ENCODE data around the gene PAQR9. TPM values are rescaled to one million over a fixed set of nuclear protein-coding genes. Genes with fewer than 3 reads are reported as not detected.

PAQR9 gene
- total RNA-seq, 4 donors from 2014 or later, result not detected

GRCh38 chr3:142983318-142983717, 19.8 kb upstream of the PAQR9 start:
- TF ChIP-seq POLR2A (IDR thresholded peaks at IDR 0.05) (no peak), CTCF (IDR thresholded peaks at IDR 0.05) (no peak)
- Histone ChIP-seq H3K9me3 (no peaks in the 10 kb centered on the region), H3K27ac (no peak overlapping the region), H3K4me1 (peaks cover 0 to 11% (median 0%) of the 10 kb centered on the region in 3 donors), H3K4me3 (no peak overlapping the region), H3K36me3 (no peaks in the 10 kb centered on the region), H3K27me3 (peaks cover 0 to 18% (median 0%) of the 10 kb centered on the region in 4 donors)
- DNase-seq, result no peak
- 66 to 76% methylated on average over 2 of the region's 2 CpGs for WGBS, 2 donors
- intact Hi-C loops (cut with DNase I), result no loop called here

- no peak overlapping the region for H3K27ac ChIP-seq
- H3K27me3 ChIP-seq, result peaks cover 0 to 18% (median 0%) of the 10 kb centered on the region in 4 donors
- DNase-seq, result no peak
- TF ChIP-seq CTCF (IDR thresholded peaks at IDR 0.05), result no peak
- TF ChIP-seq POLR2A (IDR thresholded peaks at IDR 0.05), result no peak
- H3K4me3 ChIP-seq, result no peak overlapping the region
- H3K9me3 ChIP-seq, result no peaks in the 10 kb centered on the region
- H3K36me3 ChIP-seq, result no peaks in the 10 kb centered on the region
- H3K4me1 ChIP-seq, result peaks cover 0 to 4% (median 0%) of the 10 kb centered on the region in 3 donors
- 35 to 48% methylated on average over 7 of the region's 7 CpGs for WGBS, 2 donors
- intact Hi-C loops (cut with DNase I), result no loop called here
These were observed 18.7 kb upstream of the PAQR9 start for GRCh38 chr3:142982038-142982773.

GRCh38 chr3:142981108-142981507, 17.6 kb upstream of the PAQR9 start:
- H3K4me1 ChIP-seq, result no peaks in the 10 kb centered on the region
- intact Hi-C loops (cut with DNase I), result no loop called here
- no peak for DNase-seq
- H3K4me3 ChIP-seq, result no peak overlapping the region
- TF ChIP-seq POLR2A (IDR thresholded peaks at IDR 0.05), result no peak
- no peak for TF ChIP-seq CTCF (IDR thresholded peaks at IDR 0.05)
- peaks cover 0 to 18% (median 0%) of the 10 kb centered on the region in 4 donors for H3K27me3 ChIP-seq
- H3K27ac ChIP-seq, result no peak overlapping the region
- H3K36me3 ChIP-seq, result no peaks in the 10 kb centered on the region
- no peaks in the 10 kb centered on the region for H3K9me3 ChIP-seq
- WGBS, 2 donors, result 65 to 88% methylated on average over 3 of the region's 3 CpGs

- Histone ChIP-seq H3K4me3 (no peak overlapping the region), H3K27me3 (peaks cover 0 to 19% (median 0%) of the 10 kb centered on the region in 4 donors), H3K4me1 (no peaks in the 10 kb centered on the region), H3K9me3 (no peaks in the 10 kb centered on the region), H3K36me3 (no peaks in the 10 kb centered on the region), H3K27ac (no peak overlapping the region)
- TF ChIP-seq CTCF (IDR thresholded peaks at IDR 0.05), result no peak
- no peak for TF ChIP-seq POLR2A (IDR thresholded peaks at IDR 0.05)
- WGBS, 2 donors, result 65 to 69% methylated on average over 1 of the region's 1 CpG
- intact Hi-C loops (cut with DNase I), result no loop called here
- DNase-seq, result no peak
These were observed 13.9 kb upstream of the PAQR9 start for GRCh38 chr3:142977399-142977728.

GRCh38 chr3:142976621-142977398, 13.3 kb upstream of the PAQR9 start:
- DNase-seq, result no peak
- no peak for TF ChIP-seq POLR2A (IDR thresholded peaks at IDR 0.05)
- H3K27me3 ChIP-seq, result peaks cover 0 to 22% (median 0%) of the 10 kb centered on the region in 4 donors
- no peaks in the 10 kb centered on the region for H3K4me1 ChIP-seq
- H3K4me3 ChIP-seq, result no peak overlapping the region
- H3K9me3 ChIP-seq, result no peaks in the 10 kb centered on the region
- no peaks in the 10 kb centered on the region for H3K36me3 ChIP-seq
- no peak overlapping the region for H3K27ac ChIP-seq
- intact Hi-C loops (cut with DNase I), result no loop called here
- WGBS, 2 donors, result 52% methylated on average over 8 of the region's 8 CpGs
